HG03520 (cell line): Measurements from ENCODE around the gene ARRDC1.
"Not testable (repeated sequence)": the region's sequence is repeated elsewhere in the genome, so short reads cannot be mapped to it uniquely, and the experiment has no call there.

Experiments
- ATAC-seq: cut with Tn5 transposase; IDR thresholded peaks from one replicate; pipeline ENCODE4 v1.9.1; 2021; ENCODE audit warnings: mild to moderate bottlenecking, moderate library complexity; ENCODE audit not compliant: unreplicated experiment

ARRDC1 gene

GRCh38 chr9:137583957-137584356 is 21.5 kb upstream of the ARRDC1 start:
- no peak for ATAC-seq

- ATAC-seq, result no peak
Measured at GRCh38 chr9:137586854-137587253, 18.6 kb upstream of the ARRDC1 start.

- no peak for ATAC-seq
Measured at GRCh38 chr9:137588311-137588710, 17.2 kb upstream of the ARRDC1 start.

- ATAC-seq, result no peak
Measured at GRCh38 chr9:137588891-137589290, 16.6 kb upstream of the ARRDC1 start.

GRCh38 chr9:137589441-137590122 is 15.9 kb upstream of the ARRDC1 start:
- peak; percentile 16 for ATAC-seq

- peak; percentile 15 for ATAC-seq
Measured at GRCh38 chr9:137590123-137590468, 15.4 kb upstream of the ARRDC1 start.

- peak; percentile 77 for ATAC-seq
Measured at GRCh38 chr9:137590469-137591383, 14.8 kb upstream of the ARRDC1 start, which contains the start of gene ZMYND19. Gene ZMYND19 (minus strand): TSS chr9:137590512. CDS start chr9:137590263, 249 bp downstream.

GRCh38 chr9:137592767-137593166 is 12.7 kb upstream of the ARRDC1 start:
- ATAC-seq, result no peak

- no peak for ATAC-seq
Measured at GRCh38 chr9:137593176-137593575, 12.3 kb upstream of the ARRDC1 start.

GRCh38 chr9:137596577-137596976 is 8.9 kb upstream of the ARRDC1 start:
- ATAC-seq, result not testable (repeated sequence)

GRCh38 chr9:137598943-137599342 is 6.5 kb upstream of the ARRDC1 start:
- no peak for ATAC-seq

GRCh38 chr9:137602661-137603060 is 2.8 kb upstream of the ARRDC1 start:
- ATAC-seq, result no peak

- ATAC-seq, result no peak
Measured at GRCh38 chr9:137603879-137604278, 1.6 kb upstream of the ARRDC1 start.

- ATAC-seq, result no peak
Measured at GRCh38 chr9:137604345-137605086, 970 bp upstream of the ARRDC1 start.

- ATAC-seq, result no peak
Measured at GRCh38 chr9:137606005-137606621, 627 bp downstream of the ARRDC1 start.

GRCh38 chr9:137606734-137607138 is 1.2 kb downstream of the ARRDC1 start:
- ATAC-seq, result no peak

GRCh38 chr9:137607141-137607857 is 1.8 kb downstream of the ARRDC1 start:
- no peak for ATAC-seq

- ATAC-seq, result no peak
Measured at GRCh38 chr9:137610944-137611343, 5.5 kb downstream of the ARRDC1 start.

GRCh38 chr9:137611623-137612609 is 6.4 kb downstream of the ARRDC1 start:
- no peak for ATAC-seq
